Smooth muscle cell (in vitro differentiated cells): ENCODE results near the gene BOD1. TPM values are rescaled to one million over a fixed set of nuclear protein-coding genes. Genes with fewer than 3 reads are reported as not detected.

Experiments
- DNase-seq: peaks from one replicate; lab custom pipeline; 2025; ENCODE audit not compliant: unreplicated experiment; lab: John Stamatoyannopoulos, UW
- H2AFZ ChIP-seq: fragments of 200-600 bp; sonication (generic); 2 replicates; pipeline ENCODE4 v1.6.0; 2016; ENCODE audit warnings: antibody characterized with exemption, low read depth, mild to moderate bottlenecking
- H3F3A ChIP-seq: fragments of 200-600 bp; sonication (generic); 2 replicates; pipeline ENCODE4 v1.6.0; 2017; ENCODE audit warnings: antibody characterized with exemption, low read depth
- H3K27ac ChIP-seq: fragments of 200-600 bp; sonication (generic); 2 replicates; pipeline ENCODE4 v1.5.1; 2016; ENCODE audit warnings: low read depth, mild to moderate bottlenecking
- H3K27me3 ChIP-seq: fragments of 200-600 bp; sonication (generic); 2 replicates; pipeline ENCODE4 v1.6.1; 2016; ENCODE audit warnings: low read depth, mild to moderate bottlenecking
- H3K36me3 ChIP-seq: fragments of 200-600 bp; sonication (generic); 2 replicates; pipeline ENCODE4 v1.5.1; 2016; ENCODE audit warnings: low read depth
- H3K4me1 ChIP-seq: fragments of 200-600 bp; sonication (generic); 2 replicates; pipeline ENCODE4 v1.5.1; 2016; ENCODE audit warnings: low read depth
- H3K4me2 ChIP-seq: fragments of 200-600 bp; sonication (generic); 2 replicates; pipeline ENCODE4 v1.6.0; 2016; ENCODE audit warnings: mild to moderate bottlenecking
- H3K4me3 ChIP-seq: fragments of 200-600 bp; sonication (generic); 2 replicates; pipeline ENCODE4 v1.5.1; 2016; ENCODE audit warnings: mild to moderate bottlenecking
- H3K79me2 ChIP-seq: fragments of 200-600 bp; sonication (generic); 2 replicates; pipeline ENCODE4 v1.6.0; 2016; ENCODE audit warnings: low read depth, mild to moderate bottlenecking
- H3K9ac ChIP-seq: fragments of 200-600 bp; sonication (generic); 2 replicates; pipeline ENCODE4 v1.6.0; 2016; ENCODE audit warnings: low read depth
- H3K9me3 ChIP-seq: fragments of 200-600 bp; sonication (generic); replicated peaks from 2 replicates; pipeline ENCODE4 v1.5.1; 2016; ENCODE audit warnings: low read depth
- H4K20me1 ChIP-seq: fragments of 200-600 bp; sonication (generic); 2 replicates; pipeline ENCODE4 v1.6.0; 2016; ENCODE audit warnings: low read depth
- CTCF ChIP-seq: fragments of 200-600 bp; sonication (generic); IDR thresholded peaks from 2 replicates; pipeline ENCODE4 v1.5.1; 2017; ENCODE audit warnings: borderline replicate concordance, mild to moderate bottlenecking, antibody characterized with exemption; ENCODE audit not compliant: insufficient read depth, poor library complexity, severe bottlenecking
- WGBS: methylation state at CpG from one replicate; pipeline ENCODE4 v1.1.7; 2016; ENCODE audit warnings: low lambda C conversion rate; 5-methylcytosine and 5-hydroxymethylcytosine counted together
- polyA plus RNA-seq: library from polyadenylated mRNA; unstranded; fragments of >200 nt; fragmentation: Nextera tagmentation; extraction: Ambion mirVana; gene quantifications from 2 replicates; pipeline ENCODE4 v1.2.1, GENCODE V29; 2016
- total RNA-seq: library from RNA; depleted of rRNA; stranded (reverse); fragments of >200 nt; gene quantifications from 2 replicates; pipeline ENCODE4 v1.2.3, GENCODE V29; 2014

BOD1 gene
- total and polyA plus RNA-seq, 2 experiments from 2014 or later: 56.5 to 58.3 TPM

- H3K9me3 ChIP-seq: no peaks in the 10 kb centered on the region
- H3K79me2 ChIP-seq: no peaks in the 10 kb centered on the region
- 96% methylated on average over 22 of the region's 22 CpGs for WGBS
- DNase-seq: no peak
- no peaks in the 10 kb centered on the region for H3K27me3 ChIP-seq
- no peaks in the 10 kb centered on the region for H3F3A ChIP-seq
- peaks cover 11% of the 10 kb centered on the region for H3K4me1 ChIP-seq
- no peak overlapping the region for H2AFZ ChIP-seq
- H4K20me1 ChIP-seq: no peaks in the 10 kb centered on the region
- TF ChIP-seq CTCF: no peak
- no peak overlapping the region for H3K4me2 ChIP-seq
- no peak overlapping the region for H3K9ac ChIP-seq
- no peak overlapping the region for H3K4me3 ChIP-seq
- H3K27ac ChIP-seq: no peak overlapping the region
- H3K36me3 ChIP-seq: no peaks in the 10 kb centered on the region
Observed at GRCh38 chr5:173570321-173571090, 45.9 kb downstream of the BOD1 start.

GRCh38 chr5:173568703-173569102 is 47.7 kb downstream of the BOD1 start:
- no peaks in the 10 kb centered on the region for H3K9me3 ChIP-seq
- no peaks in the 10 kb centered on the region for H3K79me2 ChIP-seq
- no peak overlapping the region for H3K9ac ChIP-seq
- H3K4me3 ChIP-seq: no peak overlapping the region
- H3K27me3 ChIP-seq: no peaks in the 10 kb centered on the region
- H2AFZ ChIP-seq: no peak overlapping the region
- no peaks in the 10 kb centered on the region for H4K20me1 ChIP-seq
- no peak for DNase-seq
- no peak overlapping the region for H3K4me2 ChIP-seq
- peaks cover 3% of the 10 kb centered on the region for H3K4me1 ChIP-seq
- no peaks in the 10 kb centered on the region for H3F3A ChIP-seq
- no peak for TF ChIP-seq CTCF
- no peaks in the 10 kb centered on the region for H3K36me3 ChIP-seq
- H3K27ac ChIP-seq: no peak overlapping the region
- whole genome bisulfite sequencing: 84% methylated on average over 4 of the region's 4 CpGs

GRCh38 chr5:173568128-173568527 is 48.3 kb downstream of the BOD1 start:
- Histone ChIP-seq H3K36me3 (no peaks in the 10 kb centered on the region), H4K20me1 (no peaks in the 10 kb centered on the region), H3K9me3 (no peaks in the 10 kb centered on the region), H3K27me3 (no peaks in the 10 kb centered on the region), H2AFZ (no peak overlapping the region), H3K4me2 (no peak overlapping the region), H3K27ac (no peak overlapping the region), H3K4me3 (no peak overlapping the region), H3K4me1 (peaks cover 3% of the 10 kb centered on the region), H3K9ac (no peak overlapping the region), H3F3A (no peaks in the 10 kb centered on the region), H3K79me2 (no peaks in the 10 kb centered on the region)
- no peak for DNase-seq
- WGBS: 96% methylated on average over 1 of the region's 1 CpG
- no peak for TF ChIP-seq CTCF

GRCh38 chr5:173567548-173567947 is 48.9 kb downstream of the BOD1 start:
- no peaks in the 10 kb centered on the region for H4K20me1 ChIP-seq
- no peaks in the 10 kb centered on the region for H3F3A ChIP-seq
- H3K27ac ChIP-seq: no peak overlapping the region
- no peak overlapping the region for H3K4me2 ChIP-seq
- H3K9me3 ChIP-seq: no peaks in the 10 kb centered on the region
- WGBS: 73% methylated on average over 7 of the region's 7 CpGs
- H3K4me3 ChIP-seq: no peak overlapping the region
- H3K36me3 ChIP-seq: no peaks in the 10 kb centered on the region
- no peaks in the 10 kb centered on the region for H3K79me2 ChIP-seq
- no peaks in the 10 kb centered on the region for H3K4me1 ChIP-seq
- no peak for TF ChIP-seq CTCF
- no peaks in the 10 kb centered on the region for H3K27me3 ChIP-seq
- no peak for DNase-seq
- no peak overlapping the region for H2AFZ ChIP-seq
- H3K9ac ChIP-seq: no peak overlapping the region
